Measurements from ENCODE around the gene MICU2. TPM values are rescaled to one million over a fixed set of nuclear protein-coding genes. Genes with fewer than 3 reads are reported as not detected.

Gene MICU2
- total RNA-seq, 2 donors from 2014 or later, result 38.5 to 43.2 TPM

DNA sequence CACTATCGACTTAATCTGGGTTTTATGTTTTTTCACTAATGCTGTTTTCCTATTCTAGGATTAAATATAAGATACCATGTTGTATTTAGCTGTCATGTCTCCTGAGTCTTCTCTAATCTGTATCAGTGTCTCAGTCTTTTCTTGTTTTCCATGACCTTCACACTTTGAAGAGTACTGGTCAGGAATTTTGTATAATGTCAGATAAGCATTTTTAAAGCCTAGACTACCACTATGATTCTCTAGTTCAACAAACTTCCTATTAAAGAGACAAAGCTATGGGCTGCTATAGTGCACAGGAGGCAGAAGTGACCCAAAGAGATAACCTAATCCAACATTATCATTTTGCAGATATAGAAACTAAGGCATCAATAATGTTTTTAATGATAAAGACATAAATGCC lies 81.8 kb downstream of the MICU2 start:
- Mint-ChIP-seq H3K27ac (no peak overlapping the region), H3K9me3 (no peaks in the 10 kb centered on the region), H3K4me1 (no peaks in the 10 kb centered on the region), H3K27me3 (no peaks in the 10 kb centered on the region), H3K4me3 (no peak overlapping the region), H3K36me3 (ENCODE audit: low read depth) (peaks cover 87% of the 10 kb centered on the region)
- ATAC-seq (replicated peaks), result no peak

DNA sequence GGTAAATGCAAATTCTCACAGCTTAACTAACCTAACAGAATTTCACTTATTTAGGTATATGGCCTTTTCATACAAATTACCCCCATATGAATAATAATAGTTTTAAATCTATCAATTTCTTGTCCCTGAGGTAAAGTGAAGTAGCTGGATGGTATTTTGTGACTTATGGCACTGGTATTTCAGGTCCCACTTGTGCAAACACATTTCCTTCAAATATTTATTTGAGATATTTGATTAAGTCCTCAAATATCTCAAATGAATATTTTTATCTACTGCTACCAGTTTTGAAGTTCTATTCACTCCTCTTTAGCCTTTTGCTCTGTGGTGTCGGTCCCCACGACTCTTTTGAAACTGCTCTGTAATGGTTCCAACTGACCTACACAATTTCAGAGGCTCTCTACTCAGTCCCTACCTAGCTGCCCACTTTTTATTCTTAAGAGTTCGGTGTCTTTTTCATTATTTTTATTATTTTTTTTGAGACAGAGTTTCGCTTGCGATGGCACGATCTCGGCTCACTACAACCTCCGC lies 85.3 kb downstream of the MICU2 start:
- Mint-ChIP-seq H3K4me1 (no peaks in the 10 kb centered on the region), H3K27ac (no peak overlapping the region), H3K4me3 (no peak overlapping the region), H3K27me3 (no peaks in the 10 kb centered on the region), H3K36me3 (ENCODE audit: low read depth) (peaks cover 78% of the 10 kb centered on the region), H3K9me3 (no peaks in the 10 kb centered on the region)
- no peak for ATAC-seq (replicated peaks)

DNA sequence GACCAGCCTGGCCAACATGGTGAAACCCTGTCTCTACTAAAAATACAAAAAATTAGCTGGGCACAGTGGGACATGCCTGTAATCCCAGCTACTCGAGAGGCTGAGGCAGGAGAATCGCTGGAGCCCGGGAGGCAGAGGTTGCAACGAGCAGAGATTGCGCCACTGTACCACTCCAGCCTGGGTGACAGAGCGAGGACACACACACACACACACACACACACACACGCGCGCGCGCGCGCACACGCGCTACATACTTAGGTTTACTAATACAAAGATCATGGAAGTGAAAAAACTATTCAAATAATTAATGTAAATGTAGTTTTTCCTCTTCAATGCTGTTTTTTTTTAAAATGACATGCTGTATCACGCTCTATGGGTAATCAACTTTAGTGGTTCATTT lies 86.4 kb downstream of the MICU2 start:
- Mint-ChIP-seq H3K9me3 (no peaks in the 10 kb centered on the region), H3K4me1 (no peaks in the 10 kb centered on the region), H3K27me3 (no peaks in the 10 kb centered on the region), H3K36me3 (ENCODE audit: low read depth) (peaks cover 77% of the 10 kb centered on the region), H3K27ac (no peak overlapping the region), H3K4me3 (no peak overlapping the region)
- ATAC-seq (replicated peaks), result no peak

DNA sequence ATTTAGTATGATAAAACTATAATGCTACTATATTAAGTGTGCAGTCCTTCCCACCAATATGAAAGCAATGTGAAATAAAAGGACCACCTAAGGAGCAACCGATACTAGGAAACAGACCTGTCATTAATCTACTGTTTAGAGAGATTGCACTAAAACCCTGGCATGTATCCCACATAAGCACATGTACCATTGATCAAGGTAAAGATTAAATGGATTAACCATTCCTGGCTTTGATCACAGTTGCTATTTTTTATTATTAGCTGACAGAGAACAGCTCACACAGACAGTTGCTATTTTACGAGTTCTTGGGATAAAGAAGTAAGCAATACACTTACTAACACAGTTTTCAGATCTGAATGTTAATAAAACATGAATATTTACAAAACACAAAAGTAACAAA lies 87.2 kb downstream of the MICU2 start:
- Mint-ChIP-seq H3K27me3 (no peaks in the 10 kb centered on the region), H3K27ac (no peak overlapping the region), H3K9me3 (no peaks in the 10 kb centered on the region), H3K36me3 (ENCODE audit: low read depth) (peaks cover 77% of the 10 kb centered on the region), H3K4me3 (no peak overlapping the region), H3K4me1 (no peaks in the 10 kb centered on the region)
- ATAC-seq (replicated peaks), result no peak

DNA sequence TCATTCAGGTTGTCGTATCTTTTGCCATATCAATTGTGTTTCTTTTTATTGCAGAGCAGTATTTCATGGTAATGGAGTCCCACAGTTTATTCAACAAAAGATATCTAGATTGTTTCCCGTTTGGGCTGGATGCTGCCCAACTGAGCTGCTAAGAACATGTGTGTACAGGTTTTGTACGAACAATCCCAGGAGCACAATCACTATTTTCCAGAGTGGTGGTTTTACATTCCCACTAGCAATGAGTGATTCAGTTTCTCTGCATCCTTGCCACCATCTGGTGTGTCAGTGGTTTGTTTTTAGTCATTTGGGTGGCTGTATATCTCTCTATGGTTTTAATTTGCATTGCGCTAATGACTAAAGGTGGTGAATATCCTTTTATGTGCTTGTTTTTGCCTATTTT lies 92.1 kb downstream of the MICU2 start:
- Mint-ChIP-seq H3K27me3 (no peaks in the 10 kb centered on the region), H3K36me3 (ENCODE audit: low read depth) (peaks cover 83% of the 10 kb centered on the region), H3K4me3 (no peak overlapping the region), H3K4me1 (no peaks in the 10 kb centered on the region), H3K9me3 (no peaks in the 10 kb centered on the region), H3K27ac (no peak overlapping the region)
- peak; percentile 43 for ATAC-seq (replicated peaks)

DNA sequence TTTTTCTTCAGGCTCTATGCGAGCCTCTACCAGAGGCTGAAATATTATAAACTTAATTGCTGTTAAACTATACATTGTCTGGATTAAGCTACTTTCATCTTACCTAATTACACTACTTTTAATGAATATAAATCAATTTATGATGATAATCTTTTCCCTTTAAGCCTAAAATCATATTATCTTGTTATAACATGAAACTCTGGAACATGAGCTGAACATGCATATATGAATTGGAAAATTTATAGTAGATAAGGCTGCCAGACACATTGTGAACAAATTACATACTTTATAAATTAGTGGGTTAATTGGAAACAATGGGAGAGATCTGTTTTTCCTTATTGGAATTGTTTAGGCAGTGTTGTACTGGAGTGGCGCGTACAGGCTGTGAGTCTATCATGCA lies 99.6 kb downstream of the MICU2 start:
- Mint-ChIP-seq H3K27ac (no peak overlapping the region), H3K4me3 (no peak overlapping the region), H3K27me3 (no peaks in the 10 kb centered on the region), H3K4me1 (peaks cover 7% of the 10 kb centered on the region), H3K36me3 (ENCODE audit: low read depth) (peaks cover 81% of the 10 kb centered on the region), H3K9me3 (no peaks in the 10 kb centered on the region)
- ATAC-seq (replicated peaks), result no peak

DNA sequence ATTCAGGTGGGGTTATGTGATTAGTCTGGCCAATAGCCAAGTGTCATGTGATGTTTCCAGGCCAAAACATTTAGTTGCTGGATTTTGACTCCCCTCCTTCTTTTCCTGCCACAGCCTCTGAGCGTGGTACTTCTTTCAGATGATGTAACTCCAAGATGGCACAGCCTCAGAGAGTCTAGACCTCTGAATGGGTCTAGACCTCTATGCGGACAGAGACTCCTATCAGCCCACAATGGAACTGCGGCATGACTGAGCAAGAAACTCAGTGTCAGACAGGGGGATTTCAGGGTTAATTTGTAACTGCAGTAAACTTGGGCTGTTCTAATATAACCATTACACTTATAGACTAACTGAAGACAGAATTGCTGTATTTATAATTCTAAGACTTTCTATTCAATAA lies 102.3 kb downstream of the MICU2 start:
- H3K27me3 Mint-ChIP-seq, result no peaks in the 10 kb centered on the region
- peaks cover 78% of the 10 kb centered on the region for H3K36me3 Mint-ChIP-seq (ENCODE audit: low read depth)
- peaks cover 6% of the 10 kb centered on the region for H3K4me1 Mint-ChIP-seq
- ATAC-seq (replicated peaks), result no peak
- no peak overlapping the region for H3K4me3 Mint-ChIP-seq
- no peaks in the 10 kb centered on the region for H3K9me3 Mint-ChIP-seq
- H3K27ac Mint-ChIP-seq, result no peak overlapping the region

DNA sequence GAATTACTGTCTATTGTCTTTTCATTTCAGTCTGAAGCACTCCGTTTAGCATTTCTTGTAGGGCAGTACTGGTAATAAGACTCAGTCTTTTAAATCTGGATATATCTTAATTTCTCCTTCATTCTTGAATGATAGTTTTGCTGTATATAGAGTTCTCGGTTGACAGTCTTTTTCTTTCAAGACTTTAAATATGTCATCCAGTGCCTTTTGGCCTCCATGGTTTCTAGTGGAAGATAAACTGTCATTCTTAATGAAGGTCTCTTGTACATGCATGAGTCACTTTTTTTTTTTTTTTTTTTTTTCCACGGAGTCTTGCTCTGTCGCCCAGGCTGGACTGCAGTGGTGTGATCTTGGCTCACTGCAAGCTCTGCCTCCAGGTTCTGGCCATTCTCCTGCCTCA lies 117.6 kb downstream of the MICU2 start:
- Mint-ChIP-seq H3K4me3 (no peak overlapping the region), H3K9me3 (peaks cover 18% of the 10 kb centered on the region), H3K36me3 (ENCODE audit: low read depth) (peaks cover 24% of the 10 kb centered on the region), H3K27ac (no peak overlapping the region), H3K4me1 (no peaks in the 10 kb centered on the region), H3K27me3 (no peaks in the 10 kb centered on the region)
- no peak for ATAC-seq (replicated peaks)

DNA sequence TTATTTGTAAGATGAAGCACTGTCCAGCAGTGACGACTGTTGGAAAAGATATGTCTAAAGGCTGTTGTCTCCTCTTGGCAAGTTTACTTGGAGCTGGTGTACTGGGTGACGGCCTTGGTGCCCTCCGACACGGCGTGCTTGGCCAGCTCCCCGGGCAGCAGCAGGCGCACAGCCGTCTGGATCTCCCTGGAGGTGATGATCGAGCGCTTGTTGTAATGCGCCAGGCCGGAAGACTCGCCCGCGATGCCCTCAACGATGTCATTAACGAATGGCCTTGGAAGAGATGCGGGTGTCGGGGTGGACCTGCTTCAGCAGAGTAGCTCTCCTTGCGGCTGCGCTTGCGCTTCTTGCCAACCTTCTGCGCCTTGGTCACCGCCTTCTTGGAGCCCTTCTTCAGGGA lies 120.2 kb downstream of the MICU2 start:
- Mint-ChIP-seq H3K27me3 (no peaks in the 10 kb centered on the region), H3K4me1 (no peaks in the 10 kb centered on the region), H3K27ac (no peak overlapping the region), H3K36me3 (ENCODE audit: low read depth) (peaks cover under 1% of the 10 kb centered on the region), H3K9me3 (peaks cover 9% of the 10 kb centered on the region), H3K4me3 (no peak overlapping the region)
- no peak for ATAC-seq (replicated peaks)

DNA sequence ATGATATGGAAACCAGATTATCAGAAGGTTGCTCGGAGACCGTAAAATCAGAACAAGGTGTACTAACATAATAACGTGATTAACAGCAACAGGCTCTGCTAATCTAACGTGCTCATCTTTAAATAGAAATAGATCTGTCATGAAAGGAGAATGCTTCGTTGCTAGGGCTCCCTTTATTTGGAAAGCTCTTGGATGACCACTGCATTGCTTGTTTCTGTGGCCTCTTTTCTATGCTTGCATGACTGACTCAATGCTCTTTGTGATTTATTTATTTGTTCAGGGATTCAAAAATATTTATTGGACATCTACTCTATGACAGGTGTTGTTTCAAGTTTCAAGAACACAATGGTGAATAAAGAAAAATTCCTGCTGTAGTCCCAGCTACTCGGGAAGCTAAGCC lies 122.6 kb downstream of the MICU2 start:
- H3K4me3 Mint-ChIP-seq, result no peak overlapping the region
- H3K27ac Mint-ChIP-seq, result no peak overlapping the region
- H3K27me3 Mint-ChIP-seq, result no peaks in the 10 kb centered on the region
- H3K4me1 Mint-ChIP-seq, result peaks cover 5% of the 10 kb centered on the region
- no peaks in the 10 kb centered on the region for H3K9me3 Mint-ChIP-seq
- H3K36me3 Mint-ChIP-seq (ENCODE audit: low read depth), result no peaks in the 10 kb centered on the region
- ATAC-seq (replicated peaks), result no peak

DNA sequence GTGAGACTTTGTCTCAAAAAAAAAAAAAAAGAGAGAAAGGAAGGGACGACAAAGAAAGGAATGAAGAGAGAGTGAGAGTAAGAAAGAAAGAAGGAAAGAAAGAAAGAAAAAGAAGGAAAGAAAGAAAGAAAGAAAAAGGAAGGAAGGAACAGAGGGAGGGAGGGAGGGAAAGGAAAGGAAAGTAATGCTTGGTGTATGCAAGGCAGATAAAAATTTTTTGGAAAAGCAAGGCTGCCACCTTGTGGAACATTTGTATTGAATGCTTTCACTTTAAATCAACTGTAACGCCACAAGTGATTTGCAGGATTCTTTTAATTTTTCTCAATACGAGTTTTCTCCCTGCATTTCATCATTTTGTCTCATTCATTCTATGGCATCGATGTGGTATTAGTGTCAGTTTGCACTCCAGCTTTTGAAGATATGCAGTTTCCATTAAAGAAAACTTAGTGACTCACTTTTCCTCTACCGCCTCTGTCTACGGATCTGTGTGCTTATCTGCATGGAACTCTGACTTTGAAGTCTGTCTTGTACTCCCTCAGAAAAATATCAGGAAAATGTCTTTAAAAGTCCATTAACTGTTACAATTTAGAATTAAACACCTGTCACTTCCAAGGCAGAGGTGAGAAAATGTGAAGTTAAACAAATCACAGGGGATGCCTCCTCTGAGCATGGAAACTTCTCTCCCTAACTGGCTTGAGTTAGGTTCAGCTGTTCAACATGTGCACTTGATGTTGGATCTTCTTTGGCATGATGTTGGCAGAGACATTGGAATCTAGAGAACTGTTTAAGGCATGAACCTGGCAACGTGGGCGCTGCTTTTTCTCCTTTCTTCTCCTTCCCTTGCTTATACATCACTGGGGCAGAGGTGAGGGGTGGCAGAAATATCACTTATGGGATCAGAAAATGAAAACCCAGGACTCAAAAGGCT lies 124.8 kb downstream of the MICU2 start:
- no peak overlapping the region for H3K27ac Mint-ChIP-seq
- peak overlapping the region; percentile 49 for H3K4me3 Mint-ChIP-seq
- H3K36me3 Mint-ChIP-seq (ENCODE audit: low read depth), result no peaks in the 10 kb centered on the region
- ATAC-seq (replicated peaks), result peak; percentile 66
- no peaks in the 10 kb centered on the region for H3K9me3 Mint-ChIP-seq
- no peaks in the 10 kb centered on the region for H3K27me3 Mint-ChIP-seq
- H3K4me1 Mint-ChIP-seq, result peaks cover 5% of the 10 kb centered on the region

DNA sequence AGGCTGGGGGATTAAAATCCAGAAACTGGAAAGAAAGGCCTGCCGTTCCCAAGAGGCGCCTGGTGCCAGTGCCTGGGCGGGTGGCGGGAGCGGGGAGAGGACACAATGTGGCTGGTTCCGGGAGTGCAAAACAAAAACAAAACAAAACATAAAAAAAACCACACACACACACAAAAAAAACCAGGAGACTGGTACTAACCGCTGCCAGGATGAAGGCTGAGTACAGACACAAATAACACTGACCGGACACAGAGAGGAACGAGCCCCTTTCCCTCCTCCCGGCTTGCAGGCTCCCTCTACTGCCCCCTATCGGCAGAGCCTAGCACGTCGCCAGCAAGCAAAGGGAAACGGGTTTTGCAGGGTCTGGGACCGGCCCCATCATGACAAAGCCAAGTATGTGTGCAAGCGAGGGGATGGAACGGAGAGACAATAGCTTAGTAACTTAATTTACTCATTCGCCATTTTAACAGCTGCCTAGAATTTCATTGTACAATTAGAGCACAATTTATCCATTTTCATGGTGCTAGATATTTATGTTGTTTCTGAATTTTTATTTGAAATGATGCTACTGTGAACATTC lies 127.0 kb downstream of the MICU2 start:
- Mint-ChIP-seq H3K36me3 (ENCODE audit: low read depth) (no peaks in the 10 kb centered on the region), H3K27ac (peak overlapping the region; percentile 25), H3K9me3 (no peaks in the 10 kb centered on the region), H3K4me3 (peak overlapping the region; percentile 62), H3K4me1 (peaks cover 5% of the 10 kb centered on the region), H3K27me3 (no peaks in the 10 kb centered on the region)
- ATAC-seq (replicated peaks), result peak; percentile 91

DNA sequence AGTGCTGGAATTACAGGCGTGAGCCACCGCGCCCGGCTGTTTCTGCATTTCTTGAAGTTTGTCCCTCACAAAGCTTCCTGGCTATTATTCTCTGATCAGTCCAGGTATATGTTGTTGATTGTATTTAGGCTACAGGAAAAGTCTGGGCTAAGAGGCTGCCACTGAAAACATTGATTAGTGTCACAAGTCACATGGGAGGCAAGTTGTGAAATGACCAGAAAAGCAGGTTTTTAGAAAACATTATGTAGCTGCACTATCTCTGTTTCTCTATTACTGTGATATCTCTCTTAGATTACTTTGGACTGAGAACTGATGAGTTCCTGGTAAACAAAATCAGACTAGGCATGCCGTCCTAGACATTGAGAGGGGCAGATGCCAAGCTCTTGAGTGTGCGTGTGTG lies 128.9 kb downstream of the MICU2 start:
- Mint-ChIP-seq H3K4me1 (peaks cover 5% of the 10 kb centered on the region), H3K36me3 (ENCODE audit: low read depth) (no peaks in the 10 kb centered on the region), H3K27me3 (no peaks in the 10 kb centered on the region), H3K9me3 (peaks cover 4% of the 10 kb centered on the region), H3K27ac (no peak overlapping the region), H3K4me3 (no peak overlapping the region)
- ATAC-seq (replicated peaks), result no peak

DNA sequence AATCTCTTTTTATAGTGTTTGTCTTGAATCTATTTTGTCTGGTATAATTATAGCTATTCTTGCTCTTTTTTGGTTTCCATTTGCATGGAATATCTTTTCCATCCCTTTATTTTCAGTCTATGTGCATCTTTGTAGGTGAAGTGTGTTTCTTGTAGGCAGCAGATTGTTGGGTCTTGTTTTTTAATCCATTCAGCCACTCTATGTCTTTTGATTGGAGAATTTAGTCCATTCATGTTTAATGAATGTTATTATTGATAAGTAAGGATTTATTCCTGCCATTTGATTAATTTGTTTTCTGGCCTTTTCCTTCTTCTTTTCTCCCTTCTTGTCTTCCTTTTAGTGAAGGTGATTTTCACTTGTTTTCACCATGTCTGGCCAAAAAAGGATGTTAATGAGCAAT lies 133.2 kb downstream of the MICU2 start:
- Mint-ChIP-seq H3K36me3 (ENCODE audit: low read depth) (no peaks in the 10 kb centered on the region), H3K9me3 (peaks cover 4% of the 10 kb centered on the region), H3K4me3 (no peak overlapping the region), H3K27ac (no peak overlapping the region), H3K27me3 (no peaks in the 10 kb centered on the region), H3K4me1 (no peaks in the 10 kb centered on the region)
- ATAC-seq (replicated peaks), result no peak

DNA sequence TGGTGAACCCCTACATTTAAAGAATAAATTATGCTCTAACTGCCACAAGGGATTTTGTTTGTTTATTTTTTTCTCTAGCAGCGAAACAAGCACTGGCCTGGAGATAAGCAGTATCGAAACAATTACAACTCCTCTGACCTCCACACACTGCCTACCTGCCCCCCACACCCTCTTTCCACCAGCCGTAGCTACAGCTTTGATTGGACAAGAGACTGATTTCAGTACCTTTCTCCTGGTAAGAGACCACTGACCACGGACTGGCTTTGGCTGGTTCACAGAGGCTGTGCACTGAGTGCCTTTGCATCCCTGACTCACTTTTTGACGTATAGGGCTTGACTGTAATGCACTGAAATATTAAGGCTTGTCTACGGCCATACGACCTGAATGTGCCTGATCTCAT lies 137.4 kb downstream of the MICU2 start:
- no peak overlapping the region for H3K27ac Mint-ChIP-seq
- ATAC-seq (replicated peaks), result no peak
- H3K27me3 Mint-ChIP-seq, result no peaks in the 10 kb centered on the region
- H3K36me3 Mint-ChIP-seq (ENCODE audit: low read depth), result no peaks in the 10 kb centered on the region
- no peaks in the 10 kb centered on the region for H3K4me1 Mint-ChIP-seq
- peaks cover 2% of the 10 kb centered on the region for H3K9me3 Mint-ChIP-seq
- no peak overlapping the region for H3K4me3 Mint-ChIP-seq

All from activated T-helper 17 cell treated with anti-CD3 and anti-CD28 coated beads, Interleukin-2, amount 50 U/mL, for 72 hours (primary cell).